ENCODE data around the gene RGS7.

DNA sequence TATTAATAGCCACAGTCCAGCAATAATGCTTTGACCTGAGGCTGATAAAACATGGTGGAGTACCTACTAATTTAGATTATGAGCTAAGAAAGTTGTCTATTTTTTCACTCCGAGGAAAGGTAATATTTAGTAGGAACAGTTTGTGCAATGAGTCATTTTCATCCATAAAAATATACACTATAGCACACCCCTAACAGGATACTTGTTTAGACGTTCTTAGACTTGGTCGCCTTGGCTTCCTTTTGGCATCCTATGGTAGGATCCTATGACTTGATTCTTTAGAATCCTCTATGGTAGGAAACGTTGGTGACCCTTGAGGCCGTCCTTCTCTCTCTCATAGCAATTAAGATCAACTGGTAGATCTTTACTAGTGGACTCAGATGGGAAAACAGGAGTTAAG is 81.8 kb downstream of the RGS7 start:
- TF ChIP-seq EP300 (IDR thresholded peaks at IDR 0.05) (no peak), CTCF (IDR thresholded peaks at IDR 0.05) (no peak), POLR2AphosphoS5 (IDR thresholded peaks at IDR 0.05) (no peak)

All from esophagus muscularis mucosa (tissue), 4 donors.